DMS53 treated with DMSO at 0.1 percent for 48 hours (cell line): ENCODE measurements around the gene POLD3.
"Not testable (repeated sequence)": the region's sequence is repeated elsewhere in the genome, so short reads cannot be mapped to it uniquely, and the experiment has no call there.

ENCODE experiments used
- DNase-seq: peaks from one replicate; lab custom pipeline; 2025; ENCODE audit not compliant: unreplicated experiment; lab: John Stamatoyannopoulos, UW

The POLD3 gene

GRCh38 chr11:74581954-74582547 lies 10.3 kb upstream of the POLD3 start:
- DNase-seq, result no peak

- no peak for DNase-seq
Measured at GRCh38 chr11:74583024-74583624, 9.3 kb upstream of the POLD3 start.

DNA sequence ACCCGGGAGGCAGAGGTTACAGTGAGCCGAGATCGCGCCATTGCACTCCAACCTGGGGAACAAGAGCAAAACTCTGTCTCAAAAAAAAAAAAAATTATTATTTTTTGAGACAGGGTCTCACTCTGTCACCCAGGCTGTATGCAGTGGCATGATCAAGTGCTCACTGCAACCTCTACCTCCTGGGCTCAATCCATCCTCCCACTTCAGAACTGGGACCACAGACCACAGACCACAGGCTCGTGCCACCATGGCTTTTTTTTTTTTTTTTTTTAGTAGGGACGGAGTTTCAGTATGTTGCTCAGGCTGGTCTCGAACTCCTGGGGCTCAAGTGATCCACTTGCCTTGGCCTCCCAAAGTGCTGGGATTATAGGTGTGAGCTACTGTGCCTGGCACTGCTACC lies 1.9 kb upstream of the POLD3 start:
- DNase-seq, result not testable (repeated sequence)

DNA sequence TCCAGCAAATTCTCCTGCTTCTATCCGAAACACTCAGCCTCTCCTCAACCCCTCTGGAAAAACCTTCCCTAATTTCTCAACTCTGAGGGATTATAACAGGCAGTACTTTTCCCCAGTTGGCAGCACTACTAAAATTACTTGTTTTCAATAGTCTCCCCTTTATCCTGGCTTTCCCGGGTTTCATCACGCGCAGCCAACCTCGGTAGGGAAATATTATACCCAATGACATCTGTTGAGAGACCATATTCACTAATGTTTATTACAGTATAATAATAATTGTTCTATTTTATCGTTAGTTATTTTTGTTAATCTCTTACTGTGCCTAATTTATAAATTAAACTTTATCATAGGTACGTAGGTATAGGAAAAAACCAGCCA lies 330 bp upstream of the POLD3 start:
- peak; percentile 68 for DNase-seq

DNA sequence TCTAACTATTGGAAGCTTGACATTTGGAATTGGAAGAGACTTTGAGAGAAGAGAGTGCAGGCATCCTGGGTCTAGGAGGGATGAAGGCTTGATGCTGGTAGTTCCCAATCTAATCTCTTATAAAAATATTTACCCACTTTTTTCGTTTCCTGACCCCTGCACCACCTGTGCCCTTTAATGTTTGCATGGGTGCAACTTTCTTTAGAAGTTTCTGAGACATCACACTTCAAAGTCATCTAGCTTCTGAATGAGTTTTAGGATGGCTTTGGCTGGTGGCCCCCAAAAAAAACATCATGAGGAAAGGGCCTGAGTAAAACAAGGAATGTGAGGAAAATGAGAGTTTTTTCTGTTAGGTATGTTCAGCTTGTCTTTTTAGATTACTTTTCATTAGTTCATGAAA lies 1.1 kb downstream of the POLD3 start:
- no peak for DNase-seq

DNA sequence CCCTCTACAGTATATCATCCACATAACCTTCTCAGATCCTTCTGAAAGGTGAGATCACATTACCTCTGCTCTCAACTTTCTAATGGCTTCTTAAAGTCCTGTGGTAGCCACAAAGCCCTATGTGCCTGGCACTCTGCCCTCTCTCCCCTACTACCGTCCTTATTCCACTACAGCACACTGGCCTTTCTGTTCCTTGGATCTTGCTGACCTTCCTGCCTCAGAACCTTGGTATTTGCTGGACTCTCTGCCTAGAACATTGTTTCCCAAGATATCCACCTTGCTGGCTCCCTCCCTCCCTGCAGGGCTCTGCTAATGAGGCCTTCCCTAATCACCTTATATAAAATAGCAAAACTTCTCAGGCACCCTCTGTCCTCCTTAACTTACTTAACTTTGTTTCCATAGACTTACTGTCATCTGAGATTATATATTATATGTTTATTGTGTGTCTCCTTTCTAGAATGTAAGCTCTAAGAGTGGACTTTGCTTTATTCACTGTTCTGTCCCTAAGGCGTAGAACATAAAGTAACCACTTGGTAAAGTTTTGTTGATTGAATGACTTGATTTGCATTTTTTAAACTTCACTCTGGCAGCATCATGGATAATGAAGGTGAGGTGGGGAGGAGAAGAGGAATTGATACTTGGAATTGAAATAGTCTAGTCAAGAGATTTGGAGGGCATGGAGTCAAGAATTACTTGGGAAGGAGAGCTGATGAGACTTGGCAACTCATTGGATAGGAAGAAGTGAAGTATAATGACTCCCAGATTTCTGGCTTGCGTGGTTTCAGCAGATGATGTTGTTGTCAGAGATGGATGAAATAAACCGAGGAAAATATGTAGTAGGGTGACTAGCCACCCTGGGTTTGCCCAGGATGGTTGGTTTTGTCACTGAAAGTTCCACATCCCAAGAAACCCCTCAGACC lies 10.5 kb downstream of the POLD3 start:
- DNase-seq, result no peak

DNA sequence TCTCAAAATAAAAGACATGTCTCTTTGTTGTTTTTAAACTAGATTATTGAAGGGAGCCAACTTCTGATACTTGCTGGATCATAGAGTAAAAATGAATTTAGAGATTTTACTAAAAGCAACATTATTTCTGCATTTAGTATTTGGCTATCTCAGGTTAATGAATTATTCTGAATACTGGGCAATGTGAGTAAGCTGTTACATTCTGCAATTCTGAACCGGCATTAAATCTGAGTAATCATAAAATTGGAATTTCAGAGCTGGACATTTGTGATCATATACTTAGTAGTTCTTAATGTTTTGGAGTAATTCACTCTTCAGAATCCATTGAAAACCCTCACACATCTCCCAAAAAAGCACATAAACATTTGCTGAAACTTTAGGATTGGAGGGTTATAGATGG lies 11.5 kb downstream of the POLD3 start:
- no peak for DNase-seq

GRCh38 chr11:74604311-74604710 lies 11.9 kb downstream of the POLD3 start:
- DNase-seq, result no peak

DNA sequence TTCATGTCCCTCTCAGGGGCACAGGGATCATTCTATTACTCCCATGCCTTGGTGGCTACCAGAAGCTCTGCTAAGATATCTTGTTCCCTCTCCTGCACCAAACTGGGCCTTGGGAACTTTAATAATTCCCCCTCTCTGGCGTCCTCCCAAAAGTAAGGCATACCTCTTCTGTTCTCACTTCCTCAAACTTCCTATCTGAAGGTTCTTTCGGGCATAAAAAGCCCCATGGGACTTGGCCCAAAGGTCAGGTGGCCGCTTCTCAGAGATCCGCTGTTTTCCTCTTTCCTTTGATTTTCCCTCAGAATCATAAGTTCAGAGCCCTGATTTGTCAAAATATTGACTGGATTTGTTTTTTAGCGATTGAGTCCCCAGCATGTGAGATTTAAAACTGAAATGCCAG lies 13.0 kb downstream of the POLD3 start:
- DNase-seq, result no peak

DNA sequence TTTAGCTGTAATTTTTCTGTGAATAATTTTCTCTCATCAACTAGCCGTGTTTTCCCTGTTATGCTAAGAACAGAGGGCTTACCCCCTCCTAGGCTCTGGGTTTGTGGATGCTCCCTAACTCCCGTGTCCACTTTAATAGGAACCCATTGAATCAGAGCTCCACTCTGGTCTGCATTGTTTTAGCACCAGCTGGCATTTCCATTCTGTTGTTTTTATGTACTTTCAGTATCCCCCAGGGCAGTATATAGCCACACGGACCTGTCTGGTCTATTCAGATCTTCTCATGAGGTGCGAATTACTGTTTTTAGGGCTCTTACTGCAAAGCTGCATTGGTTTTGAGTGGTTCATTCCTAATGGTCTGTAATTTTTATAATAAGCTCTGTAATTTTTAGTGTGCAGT lies 16.0 kb downstream of the POLD3 start:
- no peak for DNase-seq

GRCh38 chr11:74611369-74611861 lies 19.0 kb downstream of the POLD3 start:
- DNase-seq, result peak; percentile 82

GRCh38 chr11:74612877-74613276 lies 20.5 kb downstream of the POLD3 start:
- DNase-seq, result no peak

DNA sequence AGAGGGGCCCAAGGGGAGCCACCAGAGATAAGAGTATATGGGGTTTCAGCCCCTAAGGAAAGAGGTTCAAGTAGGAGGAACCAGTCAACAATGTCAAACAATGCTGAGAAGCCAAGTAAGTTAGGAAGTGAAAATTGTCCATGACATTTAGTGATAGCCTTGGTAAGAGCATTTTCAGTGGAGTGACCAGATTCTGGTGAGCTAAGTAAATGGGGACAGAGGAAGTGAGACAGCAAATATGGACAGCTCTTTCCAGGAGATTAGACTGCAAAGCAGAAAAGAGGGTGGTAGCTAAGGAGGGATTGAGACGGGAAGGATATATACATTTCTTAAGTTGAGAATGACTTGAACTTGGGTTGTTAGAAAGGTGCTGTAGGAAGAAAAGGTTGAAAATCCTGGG lies 22.9 kb downstream of the POLD3 start:
- DNase-seq, result no peak

DNA sequence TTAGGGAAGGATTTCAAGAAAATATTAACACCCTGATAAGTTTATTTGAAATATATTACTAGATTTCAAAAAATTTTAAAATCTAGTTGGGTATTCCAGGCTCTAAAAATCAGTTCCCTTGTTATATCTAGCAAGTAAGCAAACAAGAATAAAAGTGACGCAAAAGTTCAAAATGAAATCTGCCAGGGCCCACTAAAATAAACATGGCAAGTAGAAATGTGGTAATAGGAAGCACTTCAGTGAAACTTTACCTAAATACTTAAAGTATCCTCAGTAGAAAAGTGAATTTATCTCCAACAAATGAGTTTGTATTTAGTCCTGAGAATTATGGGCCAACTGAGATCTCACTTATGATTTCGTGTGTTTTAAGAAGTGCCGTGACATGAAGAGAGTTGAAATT lies 23.6 kb downstream of the POLD3 start:
- DNase-seq, result no peak

DNA sequence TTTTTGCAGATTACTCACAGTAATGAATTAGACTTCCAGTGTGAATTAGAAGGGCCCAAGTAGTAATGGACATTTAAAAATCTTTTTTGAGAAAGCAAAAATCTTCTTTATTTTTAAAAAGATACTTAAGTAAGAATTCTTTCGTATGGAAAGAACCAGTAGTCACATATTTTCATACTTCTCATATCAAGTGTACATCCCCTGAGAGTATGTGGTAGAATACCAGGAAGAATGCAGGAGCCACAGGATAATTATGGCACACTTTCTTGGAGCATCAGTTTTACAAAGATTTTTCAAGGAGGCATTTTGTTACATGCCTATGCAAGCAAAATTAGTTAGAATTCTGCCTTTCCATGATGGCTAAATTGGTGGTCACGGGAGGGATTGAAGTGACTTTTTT lies 28.1 kb downstream of the POLD3 start:
- DNase-seq, result no peak

- DNase-seq, result no peak
Measured at GRCh38 chr11:74626130-74626529, 33.7 kb downstream of the POLD3 start.

DNA sequence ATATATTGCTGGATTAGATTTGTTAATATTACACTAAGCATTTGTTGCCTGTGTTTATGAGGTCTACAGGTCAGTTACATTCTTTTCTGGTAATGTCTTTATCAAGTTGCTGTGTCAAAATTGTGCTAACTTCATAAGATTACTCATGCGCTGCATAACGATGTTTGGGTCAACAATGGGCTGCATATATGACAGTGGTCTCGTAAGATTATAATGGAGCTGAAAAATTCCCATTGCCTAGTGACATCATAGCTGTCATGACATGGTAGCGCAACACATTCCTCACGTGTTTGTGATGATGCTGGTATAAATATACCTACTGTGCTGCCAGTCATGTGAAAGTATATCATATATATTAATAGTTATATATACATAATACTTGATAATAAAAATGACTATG lies 34.2 kb downstream of the POLD3 start:
- no peak for DNase-seq

GRCh38 chr11:74627381-74627780 lies 35.0 kb downstream of the POLD3 start:
- no peak for DNase-seq

GRCh38 chr11:74630043-74630442 lies 37.7 kb downstream of the POLD3 start:
- no peak for DNase-seq

DNA sequence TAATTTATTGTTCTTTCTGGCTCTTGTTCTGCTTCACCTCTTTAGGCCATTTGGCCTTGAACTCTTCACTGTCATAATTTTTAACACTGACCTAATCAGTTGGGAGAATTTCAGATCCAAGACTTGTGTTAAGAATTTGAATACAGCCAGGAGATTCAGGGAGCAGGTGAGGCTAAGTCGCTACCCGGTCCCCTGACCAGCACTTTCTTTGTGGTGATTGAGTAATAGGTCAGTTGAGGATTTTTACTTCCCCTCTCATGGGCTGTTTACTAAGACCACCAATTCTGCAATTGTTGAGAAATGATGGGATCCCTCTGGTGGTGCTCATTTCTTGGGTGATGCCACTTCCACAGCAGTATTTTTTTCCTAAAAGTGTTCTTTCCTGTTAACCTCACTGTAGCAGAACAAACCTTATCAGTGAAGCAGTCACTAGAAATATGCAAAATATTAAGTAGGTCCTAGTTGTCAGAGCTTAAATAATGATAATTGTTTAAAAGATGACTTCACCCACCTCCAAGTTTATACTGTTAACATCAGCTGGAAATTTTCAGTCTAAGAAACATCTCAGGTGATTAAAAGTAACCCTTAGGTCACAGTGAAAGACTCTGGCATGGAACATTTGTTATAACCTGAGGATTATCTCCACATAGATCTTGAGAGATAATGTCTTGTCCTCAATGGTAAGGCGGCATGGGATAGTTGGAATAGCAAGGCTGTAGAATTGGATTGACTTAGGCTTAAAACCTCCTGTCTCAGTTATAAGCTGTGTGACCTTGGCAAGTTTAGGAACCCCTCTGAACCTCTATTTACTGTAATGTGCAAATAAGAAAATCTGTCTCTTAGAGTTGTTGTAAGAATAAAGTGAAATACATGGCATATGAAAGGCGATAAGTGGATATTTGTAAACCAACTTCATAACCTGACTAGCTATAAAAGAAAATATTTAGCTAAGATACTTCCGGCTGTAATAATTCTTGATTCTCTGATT lies 41.3 kb downstream of the POLD3 start:
- no peak for DNase-seq

DNA sequence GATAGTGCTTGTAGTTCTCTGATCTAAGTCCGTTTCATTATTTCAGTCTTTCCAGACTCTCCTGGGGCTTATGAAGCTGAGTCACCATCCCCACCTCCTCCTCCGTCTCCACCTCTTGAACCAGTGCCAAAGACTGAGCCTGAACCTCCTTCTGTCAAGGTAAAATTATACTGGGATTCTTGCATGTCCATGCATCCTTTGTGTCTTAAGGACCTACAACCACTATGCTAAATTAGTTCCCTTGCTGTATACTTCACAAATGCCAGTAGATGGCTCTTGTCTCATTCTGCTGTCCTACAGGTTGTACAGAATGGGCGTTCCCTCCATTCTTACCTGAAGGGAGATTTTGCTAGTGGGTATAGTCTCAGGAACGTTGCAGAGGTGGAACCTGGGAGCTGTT lies 42.2 kb downstream of the POLD3 start:
- DNase-seq, result peak; percentile 61
